ENCODE data around the gene PCBP3.

DNA sequence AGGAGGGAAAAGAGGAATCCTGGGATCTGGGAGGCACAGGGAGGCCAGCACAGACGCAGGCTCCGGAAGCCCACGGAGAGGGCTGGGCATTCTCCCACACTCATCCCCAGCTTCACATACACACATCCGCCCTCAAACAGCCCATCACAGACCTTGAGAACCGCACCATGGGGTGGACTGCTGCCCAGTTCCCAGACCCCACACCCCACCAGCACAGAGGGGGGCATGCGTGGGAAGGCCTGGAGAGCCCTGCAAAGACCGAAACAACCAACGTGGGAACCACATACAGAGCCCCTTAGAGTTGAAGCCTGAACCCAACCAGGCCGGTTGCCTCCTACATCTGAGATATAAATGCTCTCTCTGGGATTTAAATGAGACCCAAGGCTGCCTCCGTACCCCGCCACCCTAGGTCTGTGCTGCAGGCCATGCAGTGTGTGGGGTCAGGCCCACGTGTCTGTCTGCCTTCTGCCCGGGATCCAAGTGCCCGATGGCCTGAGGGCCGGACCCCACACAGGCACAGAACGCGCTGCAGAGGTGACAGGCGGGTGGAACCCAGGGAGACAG is 211.8 kb downstream of the PCBP3 start:
- TF ChIP-seq POLR2AphosphoS5 (IDR thresholded peaks at IDR 0.05) (no peak), EZH2 (IDR thresholded peaks at IDR 0.05; ENCODE audit: borderline replicate concordance, insufficient read depth, low read length, poor library complexity, severe bottlenecking) (no peak), EP300 (conservative IDR thresholded peaks at IDR 0.05; ENCODE audit: poor library complexity, severe bottlenecking) (no peak), SMC3 (conservative IDR thresholded peaks at IDR 0.05; ENCODE audit: poor library complexity) (no peak)
- TF ChIP-seq, protein P1, sequence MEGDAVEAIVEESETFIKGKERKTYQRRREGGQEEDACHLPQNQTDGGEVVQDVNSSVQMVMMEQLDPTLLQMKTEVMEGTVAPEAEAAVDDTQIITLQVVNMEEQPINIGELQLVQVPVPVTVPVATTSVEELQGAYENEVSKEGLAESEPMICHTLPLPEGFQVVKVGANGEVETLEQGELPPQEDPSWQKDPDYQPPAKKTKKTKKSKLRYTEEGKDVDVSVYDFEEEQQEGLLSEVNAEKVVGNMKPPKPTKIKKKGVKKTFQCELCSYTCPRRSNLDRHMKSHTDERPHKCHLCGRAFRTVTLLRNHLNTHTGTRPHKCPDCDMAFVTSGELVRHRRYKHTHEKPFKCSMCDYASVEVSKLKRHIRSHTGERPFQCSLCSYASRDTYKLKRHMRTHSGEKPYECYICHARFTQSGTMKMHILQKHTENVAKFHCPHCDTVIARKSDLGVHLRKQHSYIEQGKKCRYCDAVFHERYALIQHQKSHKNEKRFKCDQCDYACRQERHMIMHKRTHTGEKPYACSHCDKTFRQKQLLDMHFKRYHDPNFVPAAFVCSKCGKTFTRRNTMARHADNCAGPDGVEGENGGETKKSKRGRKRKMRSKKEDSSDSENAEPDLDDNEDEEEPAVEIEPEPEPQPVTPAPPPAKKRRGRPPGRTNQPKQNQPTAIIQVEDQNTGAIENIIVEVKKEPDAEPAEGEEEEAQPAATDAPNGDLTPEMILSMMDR (IDR thresholded peaks at IDR 0.05; ENCODE audit: poor library complexity, severe bottlenecking): no peak
- TF ChIP-seq, protein P2, sequence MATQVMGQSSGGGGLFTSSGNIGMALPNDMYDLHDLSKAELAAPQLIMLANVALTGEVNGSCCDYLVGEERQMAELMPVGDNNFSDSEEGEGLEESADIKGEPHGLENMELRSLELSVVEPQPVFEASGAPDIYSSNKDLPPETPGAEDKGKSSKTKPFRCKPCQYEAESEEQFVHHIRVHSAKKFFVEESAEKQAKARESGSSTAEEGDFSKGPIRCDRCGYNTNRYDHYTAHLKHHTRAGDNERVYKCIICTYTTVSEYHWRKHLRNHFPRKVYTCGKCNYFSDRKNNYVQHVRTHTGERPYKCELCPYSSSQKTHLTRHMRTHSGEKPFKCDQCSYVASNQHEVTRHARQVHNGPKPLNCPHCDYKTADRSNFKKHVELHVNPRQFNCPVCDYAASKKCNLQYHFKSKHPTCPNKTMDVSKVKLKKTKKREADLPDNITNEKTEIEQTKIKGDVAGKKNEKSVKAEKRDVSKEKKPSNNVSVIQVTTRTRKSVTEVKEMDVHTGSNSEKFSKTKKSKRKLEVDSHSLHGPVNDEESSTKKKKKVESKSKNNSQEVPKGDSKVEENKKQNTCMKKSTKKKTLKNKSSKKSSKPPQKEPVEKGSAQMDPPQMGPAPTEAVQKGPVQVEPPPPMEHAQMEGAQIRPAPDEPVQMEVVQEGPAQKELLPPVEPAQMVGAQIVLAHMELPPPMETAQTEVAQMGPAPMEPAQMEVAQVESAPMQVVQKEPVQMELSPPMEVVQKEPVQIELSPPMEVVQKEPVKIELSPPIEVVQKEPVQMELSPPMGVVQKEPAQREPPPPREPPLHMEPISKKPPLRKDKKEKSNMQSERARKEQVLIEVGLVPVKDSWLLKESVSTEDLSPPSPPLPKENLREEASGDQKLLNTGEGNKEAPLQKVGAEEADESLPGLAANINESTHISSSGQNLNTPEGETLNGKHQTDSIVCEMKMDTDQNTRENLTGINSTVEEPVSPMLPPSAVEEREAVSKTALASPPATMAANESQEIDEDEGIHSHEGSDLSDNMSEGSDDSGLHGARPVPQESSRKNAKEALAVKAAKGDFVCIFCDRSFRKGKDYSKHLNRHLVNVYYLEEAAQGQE (IDR thresholded peaks at IDR 0.05; ENCODE audit: borderline replicate concordance): no peak

Data from neural cell (in vitro differentiated cells).